ENCODE measurements around the gene B3GNT8.

GRCh38 chr19:41398050-41398418, 29.1 kb downstream of the B3GNT8 start:
- TF ChIP-seq POLR2A (IDR thresholded peaks at IDR 0.05; ENCODE audit: low read depth, low read length): no peak
- no peak for TF ChIP-seq POLR2AphosphoS5 (IDR thresholded peaks at IDR 0.05; ENCODE audit: low read depth, low read length)
- TF ChIP-seq TAF1 (IDR thresholded peaks at IDR 0.05; ENCODE audit: borderline replicate concordance, low read depth, low read length): no peak

All from GM12892 (cell line).